ENCODE results near the gene FANK1. TPM values are rescaled to one million over a fixed set of nuclear protein-coding genes. Genes with fewer than 3 reads are reported as not detected.
"Not testable (repeated sequence)": the region's sequence is repeated elsewhere in the genome, so short reads cannot be mapped to it uniquely, and the experiment has no call there.

FANK1 gene
- total RNA-seq, 1 donor from 2014 or later, result 0.14 TPM

DNA sequence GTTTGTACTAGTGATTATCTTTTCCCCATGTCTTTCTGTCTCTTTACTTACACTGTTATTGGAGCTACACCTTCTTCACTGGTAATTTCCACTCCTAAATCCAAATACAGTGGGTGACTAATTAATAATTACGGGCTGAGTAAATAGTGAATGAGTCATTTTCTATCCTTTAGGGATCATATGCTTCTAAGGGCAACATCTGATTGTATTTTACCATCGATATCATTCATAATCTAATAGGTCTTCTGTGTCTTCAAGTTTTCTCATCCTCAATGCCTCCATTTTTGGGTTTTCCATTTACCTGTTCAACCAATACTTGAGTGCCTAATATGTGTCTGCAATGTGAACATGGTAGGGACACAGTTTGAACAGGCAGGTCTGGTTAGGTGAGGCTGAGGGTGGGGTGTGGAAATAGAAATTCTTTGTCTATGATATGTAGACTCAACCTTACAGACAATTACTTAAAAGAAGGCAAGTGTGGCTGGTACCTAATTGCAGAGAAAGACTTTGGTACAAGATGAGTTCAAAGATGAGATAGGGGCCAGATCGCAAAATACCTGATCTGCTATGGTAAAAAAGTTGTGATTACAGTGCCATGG lies 9.4 kb upstream of the FANK1 start:
- intact Hi-C loops (cut with micrococcal nuclease), result no loop called here

DNA sequence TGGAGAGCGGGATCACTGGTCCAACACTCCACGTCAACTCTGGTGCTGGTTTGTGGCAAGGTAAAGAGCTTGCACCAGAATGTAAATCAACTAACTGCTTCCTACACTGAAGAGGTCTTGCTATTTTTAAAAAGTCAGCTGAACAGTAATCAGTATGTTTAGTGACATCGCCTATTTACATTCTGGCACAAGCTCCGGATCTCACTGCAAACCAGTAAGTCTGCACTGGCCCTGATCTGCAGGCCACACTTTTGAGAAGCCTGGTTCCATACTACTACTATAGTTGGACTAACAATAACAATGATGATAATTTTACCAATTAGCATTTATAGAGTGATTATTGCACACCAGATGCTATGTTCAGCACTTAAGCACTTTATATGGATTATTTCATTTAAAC lies 6.9 kb upstream of the FANK1 start:
- intact Hi-C loops (cut with micrococcal nuclease), result not testable (repeated sequence)

DNA sequence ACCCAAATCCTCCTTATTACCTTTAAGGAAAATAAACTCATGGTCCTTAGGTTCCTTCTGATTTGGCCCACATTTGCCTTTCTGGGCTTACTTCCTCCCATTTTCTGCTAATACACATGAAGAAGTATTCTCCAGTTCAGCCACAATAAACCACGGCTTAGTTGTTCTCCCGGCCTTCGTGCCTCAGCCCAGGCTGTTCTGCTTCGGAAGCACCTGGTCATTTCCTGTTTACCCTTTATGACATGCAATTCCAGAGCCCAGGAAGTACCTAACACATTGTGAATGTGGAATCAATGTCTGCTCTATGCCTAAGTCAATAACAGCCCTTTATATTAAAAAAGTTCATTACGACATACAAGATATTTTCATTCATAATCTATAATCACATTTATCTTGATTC lies 4.0 kb upstream of the FANK1 start:
- intact Hi-C loops (cut with micrococcal nuclease), result not testable (repeated sequence)

DNA sequence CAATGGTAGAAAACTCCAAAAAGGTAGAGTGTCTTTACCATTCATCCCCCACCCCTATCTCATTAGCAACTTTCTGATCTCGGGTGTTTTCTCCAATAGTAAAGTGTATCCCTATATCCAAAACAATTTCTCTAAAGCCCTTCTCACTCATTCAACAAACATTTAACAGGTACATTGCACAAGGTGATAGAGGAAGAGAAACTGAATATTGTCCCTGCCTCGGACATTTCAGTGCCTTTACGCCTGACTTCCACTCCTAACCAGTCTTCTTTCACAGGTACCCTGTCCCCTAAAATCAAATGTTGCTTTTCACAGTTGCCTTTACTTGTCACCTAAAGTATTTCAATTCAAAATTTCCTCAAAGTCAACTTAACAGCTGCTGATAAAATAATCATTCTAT lies 2.2 kb upstream of the FANK1 start:
- intact Hi-C loops (cut with micrococcal nuclease), result not testable (repeated sequence)

DNA sequence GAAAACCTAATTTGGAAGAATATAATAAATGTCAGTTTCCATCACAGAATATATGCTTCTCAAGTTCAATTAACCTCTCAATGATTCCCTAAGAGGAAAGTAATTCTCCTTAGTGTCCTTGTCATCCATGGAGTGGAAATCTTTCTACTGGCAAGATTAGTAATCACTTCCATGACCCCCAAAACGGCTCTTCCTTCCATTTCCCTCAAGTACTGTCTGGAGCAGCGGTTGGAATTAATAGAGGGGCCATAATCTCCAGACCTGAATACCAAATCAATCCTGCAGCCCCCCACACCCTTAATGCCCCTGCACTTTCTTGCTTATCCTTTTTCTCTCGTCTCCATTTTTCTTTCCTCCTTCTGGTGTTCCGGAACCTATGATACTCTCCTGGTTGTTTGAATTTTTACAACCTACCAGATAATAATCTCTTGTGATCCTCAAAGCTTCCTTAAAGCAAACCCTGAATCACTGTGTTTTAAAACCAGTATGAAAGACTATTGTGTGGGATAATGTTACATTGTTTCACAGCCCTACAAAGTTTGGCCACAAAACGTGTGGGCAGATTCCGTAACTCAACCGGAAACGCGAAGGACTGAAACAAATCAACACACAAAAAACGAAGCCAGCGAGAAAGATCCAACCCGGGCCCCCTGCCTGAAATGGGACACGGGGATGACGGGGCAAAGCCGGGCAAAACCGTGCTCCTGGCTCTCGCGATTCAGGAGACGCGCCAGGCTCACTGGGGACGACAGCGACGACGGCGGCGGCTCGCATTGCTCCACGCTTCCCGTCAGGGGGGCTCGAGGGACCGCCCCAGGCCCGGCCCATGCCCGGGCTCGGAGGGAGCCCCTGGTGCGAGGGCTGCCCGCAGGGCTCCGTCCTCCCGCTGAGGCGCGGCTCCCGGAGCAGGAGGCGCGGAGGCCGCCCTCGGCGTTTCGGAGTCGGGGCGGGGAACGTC lies 955 bp upstream of the FANK1 start:
- intact Hi-C loops (cut with micrococcal nuclease), result loop anchor here (2.0 kb wide), 2 partner anchors 73 to 177 kb away; partner anchors contain the start of genes BCCIP, EDRF1 and UROS

DNA sequence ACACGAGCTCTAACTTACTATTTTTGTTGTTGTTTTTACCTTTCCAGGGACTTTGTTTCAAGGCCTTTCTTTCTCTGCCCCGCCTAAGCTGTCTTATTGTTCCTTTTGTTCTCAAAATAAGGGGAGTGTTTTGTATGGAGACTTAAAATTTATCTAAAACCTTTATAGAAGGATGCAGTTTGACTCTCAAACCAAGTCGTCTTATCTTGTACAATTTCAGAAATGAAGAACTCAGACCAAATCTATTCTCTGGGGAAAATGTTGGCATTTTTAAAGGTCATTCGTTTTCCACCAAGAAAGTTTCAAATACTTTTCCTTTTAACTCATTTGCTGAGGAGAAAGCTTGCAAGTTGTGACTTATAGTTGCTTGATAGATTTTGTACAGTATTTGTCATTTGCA lies 953 bp downstream of the FANK1 start:
- intact Hi-C loops (cut with micrococcal nuclease), result loop anchor here (2.0 kb wide), 2 partner anchors 75 to 179 kb away; partner anchors contain the start of genes BCCIP, EDRF1 and UROS

DNA sequence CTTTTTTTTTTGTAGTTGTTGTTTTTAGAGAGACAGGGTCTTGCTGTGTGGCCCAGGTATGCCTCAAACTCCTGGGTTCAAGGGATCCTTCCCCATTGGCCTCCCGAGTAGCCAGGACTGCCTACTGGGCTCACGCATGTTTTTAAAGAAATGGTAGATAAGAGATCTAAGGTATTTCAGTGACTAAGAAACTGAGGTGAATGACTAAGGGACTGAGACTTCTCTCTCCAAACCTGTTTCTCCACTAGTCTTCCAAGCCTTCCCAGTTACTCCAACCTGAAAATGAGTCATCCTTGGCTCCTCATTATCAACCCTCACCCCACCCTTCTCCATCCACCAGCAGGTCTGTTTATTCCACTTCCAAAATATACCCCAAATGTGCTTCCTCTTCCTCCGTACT lies 4.6 kb downstream of the FANK1 start:
- intact Hi-C loops (cut with micrococcal nuclease), result not testable (repeated sequence)

DNA sequence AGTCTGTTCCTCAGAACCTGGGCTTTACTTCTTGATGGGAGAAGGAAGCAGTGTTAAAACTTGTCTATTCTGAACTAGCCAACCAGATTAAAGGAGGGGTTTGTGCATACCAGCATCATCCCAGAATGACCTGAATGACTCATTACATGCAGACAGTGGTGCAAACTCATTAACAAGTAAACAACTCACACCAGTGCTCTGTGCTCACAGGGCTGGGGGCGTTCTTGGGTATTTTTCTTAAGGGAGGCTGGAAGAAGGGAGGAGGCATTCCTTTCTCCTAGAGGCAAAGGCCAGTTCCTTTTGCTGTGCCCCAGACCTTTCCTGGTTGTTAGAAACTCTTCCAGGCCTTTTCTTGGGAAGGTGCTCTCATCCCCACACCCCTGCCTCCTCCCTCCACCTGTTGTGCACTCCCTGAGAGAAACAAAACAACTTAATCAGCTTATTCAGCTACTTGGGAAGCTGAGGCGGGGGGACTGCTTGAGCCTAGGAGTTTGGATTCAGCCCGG lies 6.8 kb downstream of the FANK1 start:
- intact Hi-C loops (cut with micrococcal nuclease), result not testable (repeated sequence)

DNA sequence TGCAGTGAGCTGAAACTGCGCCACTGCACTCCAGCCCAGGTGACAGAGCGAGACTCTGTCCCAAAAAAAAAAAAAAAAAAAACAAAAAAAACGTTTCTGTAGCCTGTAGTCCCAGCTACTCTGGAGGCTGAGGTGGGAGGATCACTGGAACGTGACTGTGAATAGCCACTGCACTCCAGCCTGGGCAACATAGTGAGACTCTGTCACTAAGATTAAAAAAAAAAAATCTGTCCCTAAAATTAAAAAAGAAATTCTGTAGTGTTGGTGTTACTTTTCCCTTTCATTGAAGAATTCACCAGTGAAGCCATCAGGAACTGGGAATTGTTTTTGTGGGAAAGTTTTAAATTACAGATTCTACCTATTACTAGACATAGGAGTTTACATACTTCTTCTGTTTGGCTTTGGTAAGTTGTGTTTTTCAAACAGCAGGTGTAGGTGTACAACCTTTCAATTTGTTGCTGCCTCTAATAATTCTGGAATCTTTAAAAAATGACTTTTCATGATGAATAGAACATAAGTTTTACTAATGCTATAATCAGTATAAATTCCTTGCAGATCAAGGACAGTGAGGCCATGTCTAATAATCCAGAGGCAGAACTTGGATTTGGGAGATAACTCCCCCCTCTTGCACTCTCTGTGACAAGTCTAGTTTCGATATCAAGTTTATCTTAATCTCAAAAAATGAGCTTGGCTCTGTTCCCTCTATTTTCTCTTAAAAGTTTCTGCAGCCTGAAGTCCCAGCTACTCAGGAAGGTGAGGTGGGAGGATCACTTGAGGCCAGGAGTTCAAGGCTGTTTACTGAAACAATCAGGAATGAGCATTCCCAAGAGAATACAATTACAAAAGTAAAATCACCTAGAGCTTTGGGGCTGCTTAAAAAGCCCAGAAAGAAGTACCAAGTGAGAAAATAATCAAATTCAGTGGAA lies 9.0 kb downstream of the FANK1 start:
- intact Hi-C loops (cut with micrococcal nuclease), result not testable (repeated sequence)

DNA sequence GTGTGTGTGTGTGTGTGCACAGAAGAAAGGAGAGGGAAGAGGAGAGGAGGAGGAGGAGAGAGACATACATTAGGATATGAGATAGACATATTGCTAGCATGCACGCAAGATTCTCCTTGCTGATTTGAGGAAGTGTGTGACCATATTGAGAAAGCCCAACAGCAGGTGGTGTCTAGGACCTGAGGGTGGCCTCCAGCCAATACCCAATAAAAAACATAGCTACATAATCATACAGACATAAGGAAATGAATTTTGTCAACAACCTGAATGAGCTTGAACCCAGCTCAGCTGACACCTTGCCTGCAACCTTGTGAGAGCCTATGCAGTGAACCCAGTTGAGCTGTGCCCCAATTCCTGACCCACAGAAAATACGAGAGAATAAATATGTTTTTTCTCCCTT lies 11.2 kb downstream of the FANK1 start:
- intact Hi-C loops (cut with micrococcal nuclease), result not testable (repeated sequence)

DNA sequence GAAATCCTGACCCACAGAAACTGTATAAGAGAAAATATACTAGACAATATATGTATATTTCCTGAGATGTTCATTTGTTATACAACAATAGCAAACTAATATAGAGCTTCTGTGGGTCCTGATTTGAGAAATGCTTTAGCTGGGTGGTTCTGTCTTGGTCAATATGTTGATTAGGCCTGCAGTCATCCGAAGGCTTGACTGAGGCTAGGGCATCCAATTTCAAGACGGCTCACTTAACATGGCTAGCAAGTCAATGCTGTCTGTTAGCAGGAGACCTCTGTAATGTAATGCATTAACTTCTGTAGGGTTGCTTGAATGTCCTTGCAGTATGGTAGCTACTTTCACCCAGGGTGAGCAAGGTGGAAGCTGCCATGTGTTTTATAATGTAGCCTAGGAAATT lies 12.4 kb downstream of the FANK1 start:
- intact Hi-C loops (cut with micrococcal nuclease), result not testable (repeated sequence)

DNA sequence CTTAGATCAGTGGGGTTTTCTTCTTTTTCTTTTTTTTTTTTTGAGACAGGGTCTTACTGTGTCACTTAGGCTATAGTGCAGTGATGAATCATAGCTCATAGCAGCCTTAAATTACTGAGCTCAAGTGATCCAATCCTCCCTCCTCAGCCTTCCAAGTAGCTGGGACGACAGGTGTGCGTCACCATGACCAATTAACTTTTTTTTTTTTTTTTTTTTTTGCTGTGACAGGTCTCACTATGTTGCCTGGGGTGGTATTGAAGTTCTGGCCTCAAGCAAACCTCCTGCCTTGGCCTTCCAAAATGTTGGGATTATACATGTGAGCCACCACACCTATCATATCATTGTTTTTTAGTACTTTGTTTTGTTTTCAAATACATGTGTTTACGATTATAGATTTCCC lies 13.1 kb downstream of the FANK1 start:
- intact Hi-C loops (cut with micrococcal nuclease), result not testable (repeated sequence)

DNA sequence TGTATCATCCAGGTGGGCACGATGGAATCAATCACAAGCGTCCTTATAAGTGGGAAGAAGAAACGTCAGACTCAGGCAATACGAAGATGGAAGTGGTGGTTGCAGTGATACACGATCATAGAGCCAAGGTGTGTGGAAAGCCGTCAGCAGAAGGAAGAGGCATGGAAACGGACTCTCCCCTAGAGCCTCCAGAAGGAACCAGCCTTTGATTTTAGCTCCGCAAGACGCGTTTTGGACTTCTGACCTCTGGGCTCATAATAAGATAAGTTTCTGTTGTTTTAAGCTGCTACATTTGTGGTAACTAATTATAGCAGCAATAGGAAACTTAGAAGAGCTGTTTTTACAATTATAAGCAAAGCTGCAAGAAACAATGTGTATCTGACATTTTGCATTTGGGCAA lies 14.8 kb downstream of the FANK1 start:
- intact Hi-C loops (cut with micrococcal nuclease), result no loop called here

DNA sequence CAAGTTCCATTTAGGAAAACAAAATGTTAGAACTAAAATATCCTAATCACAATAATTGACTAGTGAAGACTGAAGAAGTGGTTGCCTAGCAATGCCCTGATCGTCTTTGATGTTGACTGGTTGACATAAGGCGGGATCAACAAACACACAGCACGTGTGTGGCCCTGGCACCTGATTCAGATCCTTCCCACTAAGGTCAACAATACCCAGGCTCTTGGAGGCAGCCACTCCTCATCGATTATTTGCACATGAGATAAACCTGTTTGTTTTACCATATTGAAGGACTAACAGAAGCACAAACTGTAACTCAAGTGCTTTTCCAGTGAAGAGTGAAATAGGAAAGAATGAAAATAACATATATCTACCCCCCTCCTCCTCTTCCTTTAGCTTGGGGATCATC lies 15.6 kb downstream of the FANK1 start:
- intact Hi-C loops (cut with micrococcal nuclease), result no loop called here

DNA sequence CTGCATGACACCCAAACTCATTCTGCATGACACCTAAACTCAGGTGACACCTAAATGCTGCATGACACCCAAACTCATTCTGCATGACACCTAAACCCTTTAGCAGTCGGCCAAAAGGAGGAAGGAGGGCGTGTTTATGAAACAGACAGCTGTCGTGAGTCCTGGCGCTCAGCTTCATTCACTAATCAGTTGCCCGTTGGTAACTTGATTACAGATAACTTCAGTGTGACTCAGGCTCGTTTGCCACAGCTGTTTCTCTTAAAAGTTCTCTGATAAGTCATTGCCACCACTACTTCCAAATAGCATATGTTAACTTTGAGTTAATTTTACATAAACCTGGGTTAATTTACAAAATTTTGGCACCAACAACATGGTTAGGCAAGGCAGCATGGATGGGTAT lies 16.9 kb downstream of the FANK1 start:
- intact Hi-C loops (cut with micrococcal nuclease), result not testable (repeated sequence)

DNA sequence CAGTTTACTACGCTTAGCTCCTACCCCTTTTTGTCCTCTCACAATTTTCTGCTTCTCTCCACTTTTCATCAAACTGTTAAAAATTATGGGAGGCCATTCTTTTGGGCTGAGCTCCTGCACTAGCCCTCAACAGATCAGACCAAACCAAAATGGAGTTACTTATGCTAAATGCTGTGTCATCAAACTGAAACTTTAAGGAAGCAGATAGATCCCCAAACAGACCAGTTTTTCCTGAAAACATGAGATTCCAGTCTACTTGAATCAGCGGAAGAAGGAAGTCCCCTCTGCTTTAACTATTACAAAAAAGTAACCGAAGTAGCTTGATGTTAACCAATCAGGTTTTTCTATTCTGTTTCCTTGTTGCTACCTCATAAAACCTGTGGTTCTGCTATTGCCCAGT lies 20.6 kb downstream of the FANK1 start:
- intact Hi-C loops (cut with micrococcal nuclease), result no loop called here

DNA sequence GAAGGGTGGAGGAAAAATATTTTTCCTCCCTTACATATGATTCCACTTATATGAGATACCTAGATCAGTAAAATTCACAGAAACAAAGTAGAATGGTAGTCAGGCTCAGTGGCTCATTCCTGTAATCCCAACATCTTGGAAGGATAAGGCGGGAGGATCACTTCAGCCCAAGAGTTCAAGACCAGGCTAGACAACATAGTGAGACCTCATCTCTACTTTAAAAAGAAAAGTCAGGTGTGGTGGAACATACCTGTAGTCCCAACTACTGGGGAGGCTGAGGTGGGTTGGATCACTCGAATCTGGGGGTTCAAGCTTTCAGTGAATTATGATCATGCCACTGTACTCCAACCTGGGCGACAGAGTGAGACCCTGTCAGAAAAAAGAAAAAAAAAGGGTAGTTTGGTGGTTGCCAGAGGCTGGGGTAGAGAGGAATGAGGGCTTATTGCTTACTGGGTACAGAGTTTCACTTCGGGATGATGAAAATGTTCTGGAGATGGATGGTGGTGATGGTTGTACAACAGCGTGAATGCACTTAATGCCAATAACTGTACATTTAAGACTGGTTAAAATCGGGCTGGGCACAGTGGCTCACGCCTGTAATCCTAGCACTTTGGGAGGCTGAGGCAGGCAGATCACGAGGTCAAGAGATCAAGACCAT lies 21.5 kb downstream of the FANK1 start:
- intact Hi-C loops (cut with micrococcal nuclease), result not testable (repeated sequence)

DNA sequence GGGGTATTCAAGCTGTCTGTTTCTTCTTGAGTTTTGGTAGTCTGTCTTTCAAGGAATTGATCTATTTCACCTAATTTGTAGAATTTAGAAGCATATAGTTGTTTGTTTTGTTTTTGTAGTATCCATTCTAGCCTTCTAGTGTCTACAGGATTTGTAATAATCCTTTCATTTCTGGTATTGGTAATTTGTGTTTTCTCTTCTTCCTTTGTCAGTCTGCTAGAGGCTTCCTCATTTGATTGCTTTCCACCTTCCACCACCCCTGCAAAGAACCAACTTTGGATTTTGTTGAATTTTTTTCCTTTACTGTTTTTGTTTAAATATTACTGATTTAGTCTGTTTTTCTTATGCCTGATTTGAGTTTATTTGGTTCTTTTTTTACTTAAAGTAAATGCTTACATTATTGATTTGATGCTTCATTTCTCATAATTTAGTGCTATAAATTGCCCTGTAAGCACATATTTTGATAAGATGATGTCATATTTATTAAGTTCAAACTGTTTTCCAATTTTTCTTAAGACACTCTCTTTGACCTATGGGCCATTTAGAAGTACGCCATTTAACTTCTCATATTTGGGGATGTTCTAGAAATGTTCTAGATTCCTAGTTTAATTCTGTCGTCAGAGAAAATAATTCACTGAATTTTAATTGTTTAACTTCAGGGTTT lies 25.4 kb downstream of the FANK1 start:
- intact Hi-C loops (cut with micrococcal nuclease), result not testable (repeated sequence)

DNA sequence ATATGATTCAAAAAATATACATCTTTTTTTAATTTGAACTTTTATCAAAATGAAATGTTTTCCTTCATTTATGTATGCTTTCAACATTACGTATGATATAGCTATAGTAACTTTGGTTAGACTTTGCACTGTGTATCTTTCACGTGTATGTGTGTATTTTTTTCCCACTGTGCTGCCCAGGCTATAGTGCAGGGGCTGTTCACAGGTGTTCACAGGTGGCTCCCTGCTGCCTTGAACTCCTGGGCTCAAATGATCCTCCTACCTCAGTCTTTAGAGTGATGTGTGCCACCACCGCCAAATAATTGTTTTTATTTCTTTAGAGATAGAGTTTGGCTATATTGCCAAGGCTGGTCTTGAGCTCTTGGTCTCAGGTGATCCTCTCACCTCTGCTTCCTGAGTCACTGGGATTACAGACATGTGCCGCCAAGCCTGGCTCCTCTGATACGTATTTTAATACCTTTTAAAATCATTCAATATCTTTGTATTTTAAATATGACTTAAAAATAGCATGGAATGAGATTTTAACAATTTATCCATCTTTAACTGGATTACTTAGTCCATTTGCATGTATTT lies 29.0 kb downstream of the FANK1 start:
- intact Hi-C loops (cut with micrococcal nuclease), result no loop called here

DNA sequence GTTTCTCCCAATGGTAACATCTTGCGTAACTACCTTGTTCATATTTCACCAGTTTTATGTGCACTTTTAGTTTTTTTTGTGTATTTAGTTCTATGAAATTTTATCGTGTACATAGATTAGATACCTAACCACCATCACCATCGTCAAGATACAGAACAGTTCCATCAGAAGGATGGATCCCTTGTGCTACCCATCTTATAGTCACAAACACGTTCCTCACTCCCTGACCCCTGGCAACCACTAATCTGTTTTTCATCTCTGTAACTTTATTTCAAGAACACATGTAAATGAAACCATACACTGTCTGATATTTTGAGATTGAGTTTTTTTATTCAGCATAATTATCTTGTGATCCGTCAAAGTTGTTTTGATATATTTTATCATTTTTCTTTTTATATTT lies 29.9 kb downstream of the FANK1 start:
- intact Hi-C loops (cut with micrococcal nuclease), result no loop called here
